GM12801 (cell line): Measurements from ENCODE around the gene NUTM1.

Experiments
- TF ChIP-seq, protein P1 (sequence below): IDR thresholded peaks from one replicate; pipeline ENCODE4 v1.5.1; 2011; ENCODE audit warnings: control low read depth; ENCODE audit not compliant: insufficient read length; ENCODE audit errors: extremely low read depth

Gene NUTM1

DNA sequence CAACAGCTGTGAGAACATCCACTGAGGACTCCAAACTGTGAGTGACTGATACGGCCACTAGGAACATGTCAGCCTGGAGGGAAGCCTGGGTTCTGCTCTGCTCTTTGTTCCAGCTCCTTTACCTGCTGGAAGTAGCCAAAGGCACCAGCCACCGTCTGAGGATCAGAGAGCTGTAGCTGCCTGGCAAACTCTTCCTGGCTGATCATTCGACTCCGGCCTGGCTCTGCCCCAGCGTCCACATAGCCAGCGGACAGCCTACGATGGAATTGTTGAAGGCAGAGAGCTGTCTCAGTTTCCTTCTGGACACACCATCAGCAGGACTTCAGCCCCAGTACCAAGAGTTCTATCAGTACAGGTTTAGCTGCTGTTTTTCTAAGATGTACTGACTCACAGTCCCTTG lies 18.2 kb downstream of the NUTM1 start:
- TF ChIP-seq, protein P1, sequence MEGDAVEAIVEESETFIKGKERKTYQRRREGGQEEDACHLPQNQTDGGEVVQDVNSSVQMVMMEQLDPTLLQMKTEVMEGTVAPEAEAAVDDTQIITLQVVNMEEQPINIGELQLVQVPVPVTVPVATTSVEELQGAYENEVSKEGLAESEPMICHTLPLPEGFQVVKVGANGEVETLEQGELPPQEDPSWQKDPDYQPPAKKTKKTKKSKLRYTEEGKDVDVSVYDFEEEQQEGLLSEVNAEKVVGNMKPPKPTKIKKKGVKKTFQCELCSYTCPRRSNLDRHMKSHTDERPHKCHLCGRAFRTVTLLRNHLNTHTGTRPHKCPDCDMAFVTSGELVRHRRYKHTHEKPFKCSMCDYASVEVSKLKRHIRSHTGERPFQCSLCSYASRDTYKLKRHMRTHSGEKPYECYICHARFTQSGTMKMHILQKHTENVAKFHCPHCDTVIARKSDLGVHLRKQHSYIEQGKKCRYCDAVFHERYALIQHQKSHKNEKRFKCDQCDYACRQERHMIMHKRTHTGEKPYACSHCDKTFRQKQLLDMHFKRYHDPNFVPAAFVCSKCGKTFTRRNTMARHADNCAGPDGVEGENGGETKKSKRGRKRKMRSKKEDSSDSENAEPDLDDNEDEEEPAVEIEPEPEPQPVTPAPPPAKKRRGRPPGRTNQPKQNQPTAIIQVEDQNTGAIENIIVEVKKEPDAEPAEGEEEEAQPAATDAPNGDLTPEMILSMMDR = no peak

- TF ChIP-seq, protein P1 = no peak
These were observed 19.1 kb downstream of the NUTM1 start for GRCh38 chr15:34362047-34362773.

DNA sequence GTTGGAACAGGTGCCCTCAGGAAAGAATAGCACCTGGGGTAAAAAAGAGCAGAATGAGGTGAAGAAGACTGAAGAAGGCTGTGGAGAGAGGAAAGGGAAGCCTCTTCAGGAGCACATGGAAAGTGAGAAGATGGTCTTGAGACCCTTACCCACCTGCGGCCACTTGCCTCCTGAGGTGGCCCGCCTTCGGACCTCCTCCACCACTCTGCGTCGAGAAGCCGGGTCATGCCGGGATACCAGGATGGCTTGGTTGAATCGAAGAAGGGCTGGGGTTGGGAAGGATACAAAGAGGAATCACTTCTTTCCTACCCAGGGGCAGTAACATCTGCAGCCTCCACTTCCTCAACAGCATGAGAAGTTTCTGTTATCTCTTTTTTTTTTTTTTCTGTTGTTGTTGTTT lies 20.9 kb downstream of the NUTM1 start:
- TF ChIP-seq, protein P1 = no peak

DNA sequence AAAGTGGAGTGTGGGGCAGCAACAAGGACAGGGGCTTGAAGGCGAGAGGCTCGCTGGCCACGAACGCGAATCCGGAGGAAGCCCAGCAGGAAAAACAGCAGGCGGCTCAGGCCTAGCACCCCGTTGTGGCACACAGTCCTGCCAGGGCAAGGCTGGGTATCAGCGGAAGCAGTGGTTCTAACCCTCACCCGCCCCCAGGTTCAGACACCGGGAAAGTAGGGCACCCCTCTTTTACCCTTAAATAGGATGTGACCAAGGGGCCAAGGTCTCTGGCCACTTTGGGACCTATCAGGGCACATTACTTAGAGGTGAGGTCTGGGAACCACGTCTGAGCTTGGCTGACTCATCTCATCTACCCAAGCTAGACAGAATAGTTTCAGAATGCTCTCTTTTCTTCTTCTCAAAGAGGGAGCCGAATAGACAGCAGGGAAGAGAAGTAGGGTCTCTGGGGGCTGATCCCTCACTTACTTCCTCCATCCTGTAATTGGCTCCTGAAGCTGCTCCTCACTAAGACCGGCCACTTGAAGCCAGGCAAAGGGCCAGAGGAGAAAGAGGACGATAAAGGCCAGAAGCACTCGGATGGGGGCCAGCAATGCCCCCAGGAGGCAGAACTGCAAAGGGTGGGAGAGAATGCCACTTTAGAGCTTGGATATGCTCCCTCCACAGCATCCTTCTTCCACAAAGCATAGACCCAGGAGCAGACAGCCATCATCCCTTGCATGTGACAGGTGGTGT lies 22.1 kb downstream of the NUTM1 start:
- TF ChIP-seq, protein P1 = no peak

GRCh38 chr15:34365836-34366235 lies 22.7 kb downstream of the NUTM1 start:
- TF ChIP-seq, protein P1 = no peak

DNA sequence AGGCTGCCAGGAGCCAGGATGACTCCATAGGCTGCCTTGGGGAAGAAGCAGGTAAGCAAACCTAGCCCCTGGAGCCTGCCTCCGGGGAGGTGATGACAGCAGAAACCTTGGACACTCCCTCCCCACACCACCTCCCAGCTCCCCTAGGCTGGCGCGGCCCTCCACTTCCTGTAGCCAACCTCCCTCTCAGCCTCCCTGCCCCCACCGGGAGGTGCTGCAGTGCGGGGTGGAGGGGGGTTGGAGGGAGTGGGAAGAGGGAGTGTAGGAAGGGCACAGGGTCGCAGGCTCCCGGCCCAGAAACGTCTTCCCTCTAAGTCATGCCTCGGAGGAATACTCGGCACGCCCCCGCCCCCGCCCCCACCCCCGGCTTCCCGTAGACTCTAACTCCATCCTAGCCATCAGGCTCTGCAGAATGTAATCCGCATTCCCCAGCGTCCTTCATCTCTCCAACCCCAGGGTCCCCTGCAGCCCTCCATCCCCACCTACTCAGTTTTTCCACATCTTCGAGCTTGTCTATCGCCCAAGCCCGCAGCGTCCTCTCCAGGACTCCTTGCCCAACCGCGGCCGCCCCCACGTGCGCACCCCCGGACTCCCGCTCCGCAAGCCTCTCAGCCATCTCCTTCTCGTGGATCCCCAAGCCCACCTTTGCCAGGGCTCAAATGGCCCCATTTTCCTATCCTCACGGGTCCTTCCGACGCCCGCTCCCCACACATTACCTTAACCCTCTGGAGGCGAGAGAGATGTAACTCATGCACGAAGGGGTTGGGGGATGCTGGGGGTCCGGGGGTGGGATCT lies 23.4 kb downstream of the NUTM1 start:
- TF ChIP-seq, protein P1 = no peak
